Liver (tissue), 9 donors: Measurements from ENCODE around the gene TMEM163. TPM values are rescaled to one million over a fixed set of nuclear protein-coding genes. Genes with fewer than 3 reads are reported as not detected.

Experiments used
- DNase-seq: peaks from one replicate; pipeline ENCODE4 v3.0.0-alpha.2; 2017; ENCODE audit warnings: low spot score
- H3K27ac ChIP-seq, 2 donors: one replicate each; pipeline ENCODE4 v1.7.0; 2013; ENCODE audit warnings: inconsistent platforms in 2 of 2, low read length in 2 of 2, control low read depth in 1 of 2, low read depth in 1 of 2, mild to moderate bottlenecking in 1 of 2
- H3K27me3 ChIP-seq, 4 donors: one replicate each; pipeline versions ENCODE4 v1.6.1 to v1.7.0; 2013; ENCODE audit warnings: low read length in 3 of 4, inconsistent platforms in 1 of 4, mild to moderate bottlenecking in 1 of 4, moderate library complexity in 1 of 4; ENCODE audit not compliant: control insufficient read depth in 4 of 4, insufficient read depth in 4 of 4
- H3K36me3 ChIP-seq, 4 donors: one replicate each; pipeline versions ENCODE4 v1.6.1 to v1.7.0; 2013; ENCODE audit warnings: low read length in 3 of 4, mild to moderate bottlenecking in 3 of 4, low read depth in 1 of 4, moderate library complexity in 1 of 4; ENCODE audit not compliant: control insufficient read depth in 4 of 4, insufficient read depth in 3 of 4
- H3K4me1 ChIP-seq, 4 donors: one replicate each; pipeline versions ENCODE4 v1.6.1 to v1.7.0; 2013; ENCODE audit warnings: low read length in 3 of 4, mild to moderate bottlenecking in 3 of 4, moderate library complexity in 1 of 4; ENCODE audit not compliant: control insufficient read depth in 4 of 4, insufficient read depth in 4 of 4
- H3K4me3 ChIP-seq, 3 donors: one replicate each; pipeline versions ENCODE4 v1.6.1 to v1.7.0; 2013; ENCODE audit warnings: low read length in 3 of 3, control low read depth in 1 of 3, low read depth in 1 of 3, mild to moderate bottlenecking in 1 of 3
- H3K9ac ChIP-seq, 2 donors: one replicate each; pipeline ENCODE4 v1.7.0; 2013; ENCODE audit warnings: low read length in 2 of 2, mild to moderate bottlenecking in 2 of 2, moderate library complexity in 2 of 2, control low read depth in 1 of 2, low read depth in 1 of 2
- H3K9me3 ChIP-seq, 4 donors: one replicate each; pipeline versions ENCODE4 v1.6.1 to v1.7.0; 2013; ENCODE audit warnings: low read length in 3 of 4; ENCODE audit not compliant: control insufficient read depth in 4 of 4
- ATF3 ChIP-seq: IDR thresholded peaks from 2 replicates; pipeline ENCODE4 v1.6.1; 2016; ENCODE audit warnings: antibody characterized with exemption
- FOXA1 ChIP-seq: IDR thresholded peaks from 2 replicates; pipeline ENCODE4 v1.6.1; 2016; ENCODE audit warnings: antibody characterized with exemption
- FOXA2 ChIP-seq: IDR thresholded peaks from 2 replicates; pipeline ENCODE4 v1.6.1; 2016; ENCODE audit warnings: antibody characterized with exemption
- GABPA ChIP-seq, 2 donors: IDR thresholded peaks in 1 of 2; conservative IDR thresholded peaks in 1 of 2; 2 replicates each; pipeline ENCODE4 v1.6.1; 2016; ENCODE audit warnings: antibody characterized with exemption in 2 of 2, mild to moderate bottlenecking in 1 of 2, moderate library complexity in 1 of 2
- HNF4G ChIP-seq: IDR thresholded peaks from 2 replicates; pipeline ENCODE4 v1.6.1; 2016; ENCODE audit warnings: antibody characterized with exemption
- MAX ChIP-seq: IDR thresholded peaks from 2 replicates; pipeline ENCODE4 v1.6.1; 2016; ENCODE audit warnings: antibody characterized with exemption
- RAD21 ChIP-seq, 2 donors: IDR thresholded peaks; 2 replicates each; pipeline ENCODE4 v1.6.1; 2016; ENCODE audit warnings: antibody characterized with exemption in 2 of 2, mild to moderate bottlenecking in 2 of 2
- TAF1 ChIP-seq: conservative IDR thresholded peaks from 2 replicates; pipeline ENCODE4 v1.6.1; 2016; ENCODE audit warnings: antibody characterized with exemption, mild to moderate bottlenecking
- ZBTB33 ChIP-seq: IDR thresholded peaks from 2 replicates; pipeline ENCODE4 v1.6.1; 2016; ENCODE audit warnings: antibody characterized with exemption
- WGBS: extraction: QIAGEN DNeasy Blood & Tissue Kit; methylation state at CpG from one replicate; pipeline ENCODE4 v1.1.7; 2013; 5-methylcytosine and 5-hydroxymethylcytosine counted together
- polyA plus RNA-seq, 2 donors: library from polyadenylated mRNA; stranded (reverse) in 1 of 2; unstranded in 1 of 2; fragments of 200-250 nt in 1 of 2; fragments of >200 nt in 1 of 2; fragmentation: Nextera tagmentation in 1 of 2; extraction: Ambion mirVana in 1 of 2; gene quantifications; one replicate each; pipeline versions ENCODE4 v1.2.1 to v1.2.3, GENCODE V29; 2013 to 2015
- total RNA-seq, 2 donors: library from RNA; depleted of rRNA; stranded (reverse); fragments of >200 nt; gene quantifications; one replicate each; pipeline ENCODE4 v1.2.3, GENCODE V29; 2014
- TF ChIP-seq, protein P1 (sequence below): IDR thresholded peaks from 2 replicates; pipeline ENCODE4 v1.6.1; 2016; ENCODE audit warnings: antibody characterized with exemption, mild to moderate bottlenecking
- donor health status: healthy.
- donor health status: healthy.
- donor health status: healthy.
- donor health status: healthy.
- donor health status: healthy.

Gene TMEM163
- total and polyA plus RNA-seq, 4 donors = 0.08 to 0.48 (median 0.25) TPM

DNA sequence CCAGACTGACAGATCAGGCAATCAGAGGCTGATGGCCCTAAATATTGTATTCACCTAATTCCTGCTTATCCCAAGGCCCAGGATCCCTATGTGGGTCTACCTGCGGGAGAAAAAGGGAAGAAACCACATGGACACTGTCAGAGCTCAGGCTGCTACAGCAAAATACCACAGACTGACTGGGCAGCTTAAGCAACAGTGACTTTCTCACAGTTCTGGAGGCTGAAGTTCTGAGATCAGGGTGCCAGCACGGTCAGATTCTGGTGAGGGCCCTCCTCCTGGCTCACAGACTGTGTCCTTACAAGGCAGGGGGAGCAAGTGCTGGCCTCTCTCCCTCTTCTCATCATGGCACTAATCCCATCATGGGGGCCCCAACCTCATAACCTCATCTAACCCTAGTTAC, 181.7 kb downstream of the TMEM163 start:
- peaks cover 0 to 2% (median 0%) of the 10 kb centered on the region in 4 donors for H3K9me3 ChIP-seq
- 86% methylated on average over 2 of the region's 2 CpGs for WGBS
- no peak overlapping the region for H3K9ac ChIP-seq
- H3K4me1 ChIP-seq = no peaks in the 10 kb centered on the region
- no peak overlapping the region for H3K4me3 ChIP-seq
- no peaks in the 10 kb centered on the region for H3K27me3 ChIP-seq
- H3K36me3 ChIP-seq = no peaks in the 10 kb centered on the region
- no peak for TF ChIP-seq RAD21 (IDR thresholded peaks at IDR 0.05)
- TF ChIP-seq FOXA1 = no peak
- TF ChIP-seq ZBTB33 = no peak
- no peak overlapping the region for H3K27ac ChIP-seq
- no peak for DNase-seq

GRCh38 chr2:134536296-134536695, 182.5 kb downstream of the TMEM163 start:
- no peaks in the 10 kb centered on the region for H3K27me3 ChIP-seq
- H3K9me3 ChIP-seq = peaks cover 0 to 2% (median 0%) of the 10 kb centered on the region in 4 donors
- H3K9ac ChIP-seq = no peak overlapping the region
- 73% methylated on average over 8 of the region's 8 CpGs for WGBS
- no peaks in the 10 kb centered on the region for H3K4me1 ChIP-seq
- DNase-seq = no peak
- TF ChIP-seq TAF1 = no peak
- no peak for TF ChIP-seq FOXA1
- no peak for TF ChIP-seq MAX
- no peak for TF ChIP-seq HNF4G
- no peak for TF ChIP-seq ZBTB33
- no peak for TF ChIP-seq GABPA (IDR thresholded peaks at IDR 0.05 in 1 of 2, conservative IDR thresholded peaks at IDR 0.05 in 1 of 2)
- TF ChIP-seq, protein P1, sequence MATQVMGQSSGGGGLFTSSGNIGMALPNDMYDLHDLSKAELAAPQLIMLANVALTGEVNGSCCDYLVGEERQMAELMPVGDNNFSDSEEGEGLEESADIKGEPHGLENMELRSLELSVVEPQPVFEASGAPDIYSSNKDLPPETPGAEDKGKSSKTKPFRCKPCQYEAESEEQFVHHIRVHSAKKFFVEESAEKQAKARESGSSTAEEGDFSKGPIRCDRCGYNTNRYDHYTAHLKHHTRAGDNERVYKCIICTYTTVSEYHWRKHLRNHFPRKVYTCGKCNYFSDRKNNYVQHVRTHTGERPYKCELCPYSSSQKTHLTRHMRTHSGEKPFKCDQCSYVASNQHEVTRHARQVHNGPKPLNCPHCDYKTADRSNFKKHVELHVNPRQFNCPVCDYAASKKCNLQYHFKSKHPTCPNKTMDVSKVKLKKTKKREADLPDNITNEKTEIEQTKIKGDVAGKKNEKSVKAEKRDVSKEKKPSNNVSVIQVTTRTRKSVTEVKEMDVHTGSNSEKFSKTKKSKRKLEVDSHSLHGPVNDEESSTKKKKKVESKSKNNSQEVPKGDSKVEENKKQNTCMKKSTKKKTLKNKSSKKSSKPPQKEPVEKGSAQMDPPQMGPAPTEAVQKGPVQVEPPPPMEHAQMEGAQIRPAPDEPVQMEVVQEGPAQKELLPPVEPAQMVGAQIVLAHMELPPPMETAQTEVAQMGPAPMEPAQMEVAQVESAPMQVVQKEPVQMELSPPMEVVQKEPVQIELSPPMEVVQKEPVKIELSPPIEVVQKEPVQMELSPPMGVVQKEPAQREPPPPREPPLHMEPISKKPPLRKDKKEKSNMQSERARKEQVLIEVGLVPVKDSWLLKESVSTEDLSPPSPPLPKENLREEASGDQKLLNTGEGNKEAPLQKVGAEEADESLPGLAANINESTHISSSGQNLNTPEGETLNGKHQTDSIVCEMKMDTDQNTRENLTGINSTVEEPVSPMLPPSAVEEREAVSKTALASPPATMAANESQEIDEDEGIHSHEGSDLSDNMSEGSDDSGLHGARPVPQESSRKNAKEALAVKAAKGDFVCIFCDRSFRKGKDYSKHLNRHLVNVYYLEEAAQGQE = no peak
- TF ChIP-seq ATF3 = no peak
- no peak for TF ChIP-seq FOXA2
- H3K4me3 ChIP-seq = no peak overlapping the region
- H3K36me3 ChIP-seq = no peaks in the 10 kb centered on the region
- H3K27ac ChIP-seq = no peak overlapping the region
